IPS DF 4.7 (cell line): Measurements from ENCODE around the gene PODXL.
"Not testable (repeated sequence)": the region's sequence is repeated elsewhere in the genome, so short reads cannot be mapped to it uniquely, and the experiment has no call there.

Experiments used
- DNase-seq: peaks from one replicate; pipeline ENCODE4 v3.0.0-alpha.2; 2013; ENCODE audit warnings: low spot score; ENCODE audit errors: extremely low read depth

The PODXL gene

GRCh38 chr7:131495669-131496498, 60.5 kb downstream of the PODXL start:
- no peak for DNase-seq

- DNase-seq, result no peak
Measured at GRCh38 chr7:131494182-131494581, 62.2 kb downstream of the PODXL start.

GRCh38 chr7:131493581-131493980, 62.8 kb downstream of the PODXL start:
- DNase-seq, result no peak

- no peak for DNase-seq
Measured at GRCh38 chr7:131493081-131493480, 63.3 kb downstream of the PODXL start.

- DNase-seq, result no peak
Measured at GRCh38 chr7:131489881-131490280, 66.5 kb downstream of the PODXL start.

- DNase-seq, result no peak
Measured at GRCh38 chr7:131489196-131489595, 67.2 kb downstream of the PODXL start.

- no peak for DNase-seq
Measured at GRCh38 chr7:131488361-131488760, 68.1 kb downstream of the PODXL start.

GRCh38 chr7:131487217-131487616, 69.2 kb downstream of the PODXL start:
- DNase-seq, result no peak

GRCh38 chr7:131486346-131486745, 70.1 kb downstream of the PODXL start:
- DNase-seq, result no peak

- no peak for DNase-seq
Measured at GRCh38 chr7:131483586-131483985, 72.8 kb downstream of the PODXL start.

GRCh38 chr7:131482800-131483199, 73.6 kb downstream of the PODXL start:
- no peak for DNase-seq

GRCh38 chr7:131480384-131481315, 75.8 kb downstream of the PODXL start:
- DNase-seq, result no peak

GRCh38 chr7:131476740-131477139, 79.7 kb downstream of the PODXL start:
- no peak for DNase-seq

GRCh38 chr7:131471250-131472004, 85.0 kb downstream of the PODXL start:
- no peak for DNase-seq

GRCh38 chr7:131467788-131468187, 88.6 kb downstream of the PODXL start:
- DNase-seq, result no peak

GRCh38 chr7:131466735-131467365, 89.6 kb downstream of the PODXL start:
- DNase-seq, result no peak

GRCh38 chr7:131462715-131463114, 93.7 kb downstream of the PODXL start:
- not testable (repeated sequence) for DNase-seq

- no peak for DNase-seq
Measured at GRCh38 chr7:131462059-131462458, 94.4 kb downstream of the PODXL start.

- DNase-seq, result no peak
Measured at GRCh38 chr7:131459256-131459655, 97.2 kb downstream of the PODXL start.

- no peak for DNase-seq
Measured at GRCh38 chr7:131456338-131456737, 100.1 kb downstream of the PODXL start.

GRCh38 chr7:131455546-131455945, 100.9 kb downstream of the PODXL start:
- no peak for DNase-seq
